Loucy (cell line): ENCODE data around the gene NEK6.
"Not testable (repeated sequence)": the region's sequence is repeated elsewhere in the genome, so short reads cannot be mapped to it uniquely, and the experiment has no call there.

Experiments used
- CTCF ChIP-seq: fragments of 200-600 bp; sonication (generic); conservative IDR thresholded peaks from 2 replicates; pipeline ENCODE4 v1.5.1; 2014; ENCODE audit warnings: mild to moderate bottlenecking, antibody characterized with exemption, low read length
- EZH2phosphoT487 ChIP-seq: fragments of 200-600 bp; IDR thresholded peaks from 2 replicates; pipeline ENCODE4 v1.6.1; 2018; ENCODE audit warnings: antibody characterized with exemption, mild to moderate bottlenecking, moderate library complexity, borderline replicate concordance

DNA sequence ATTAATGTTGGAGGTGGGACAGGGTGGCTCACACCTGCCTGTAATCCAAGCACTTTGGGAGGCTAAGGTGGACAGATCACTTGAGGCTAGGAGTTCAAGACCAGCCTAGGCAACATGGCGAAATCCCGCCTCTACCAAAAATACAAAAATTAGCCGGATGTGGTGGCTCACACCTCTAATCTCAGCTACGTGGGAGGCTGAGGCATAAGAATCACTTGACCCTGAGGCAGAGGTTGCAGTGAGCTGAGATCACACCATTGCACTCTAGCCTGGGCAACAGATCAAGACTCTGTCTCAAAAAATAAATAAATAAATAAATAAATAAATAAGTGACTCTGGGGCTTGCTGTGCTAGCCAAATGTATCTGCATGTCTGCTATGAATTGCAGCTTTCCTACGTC lies 10.4 kb upstream of the NEK6 start:
- not testable (repeated sequence) for TF ChIP-seq CTCF, EZH2phosphoT487
